Transverse colon (tissue), 4 donors: ENCODE results near the gene PHF5A. TPM values are rescaled to one million over a fixed set of nuclear protein-coding genes. Genes with fewer than 3 reads are reported as not detected.

Source experiments
- DNase-seq: peaks from one replicate; pipeline ENCODE4 v3.0.0-alpha.2; 2019
- H3K27ac ChIP-seq, 4 donors: fragments of 200-600 bp; sonication (generic); 2 replicates each; pipeline ENCODE4 v1.5.1; 2016 to 2018; ENCODE audit warnings: inconsistent platforms in 4 of 4
- H3K27me3 ChIP-seq: fragments of 200-600 bp; sonication (generic); 2 replicates; pipeline ENCODE4 v1.5.1; 2017; ENCODE audit warnings: inconsistent platforms
- H3K36me3 ChIP-seq, 4 donors: fragments of 200-600 bp; sonication (generic); 2 replicates each; pipeline ENCODE4 v1.5.1; 2017 to 2019; ENCODE audit warnings: inconsistent platforms in 4 of 4
- H3K4me1 ChIP-seq, 4 donors: fragments of 200-600 bp; sonication (generic); 2 replicates each; pipeline ENCODE4 v1.5.1; 2017 to 2020; ENCODE audit warnings: inconsistent platforms in 4 of 4
- H3K4me3 ChIP-seq, 4 donors: fragments of 200-600 bp; sonication (generic); 1 replicate in 1 of 4; 2 replicates in 3 of 4; pipeline versions ENCODE4 v1.5.1 to v1.6.1; 2017 to 2019; ENCODE audit warnings: inconsistent platforms in 4 of 4
- H3K9me3 ChIP-seq, 2 donors: fragments of 200-600 bp; sonication (generic); 2 replicates each; pipeline ENCODE4 v1.5.1; 2017 to 2019; ENCODE audit warnings: inconsistent platforms in 2 of 2
- EP300 ChIP-seq: sonication (generic); formaldehyde crosslinking; IDR thresholded peaks from one replicate; pipeline ENCODE4 v1.6.1; 2017; ENCODE audit warnings: antibody characterized with exemption, low read depth
- POLR2A ChIP-seq: fragments of 450-650 bp; IDR thresholded peaks from one replicate; pipeline ENCODE4 v1.6.1; 2016; ENCODE audit warnings: antibody characterized with exemption, mild to moderate bottlenecking, moderate library complexity
- POLR2AphosphoS5 ChIP-seq, 3 donors: sonication (generic); formaldehyde crosslinking; IDR thresholded peaks; one replicate each; pipeline ENCODE4 v1.6.1; 2016; ENCODE audit warnings: antibody characterized with exemption in 3 of 3
- WGBS, 2 donors: methylation state at CpG; one replicate each; pipeline ENCODE4 v1.1.5; 2018; ENCODE audit warnings: low coverage in 1 of 2; 5-methylcytosine and 5-hydroxymethylcytosine counted together
- in situ Hi-C, 4 donors: fragments of 200-750 bp; cut with MboI; loops; one replicate each; pipeline versions ENCODE4 v1.15.0 to v1.15.1; 2017; ENCODE audit warnings: low sequenced_read_pairs in 3 of 4, low pct_ligation_motif_present in 1 of 4, low pct_unique_long_range_greater_than_20kb in 1 of 4
- intact Hi-C: fragments of 100-400 bp; cut with DNase I; formaldehyde crosslinking; loops from one replicate; pipeline ENCODE4 v1.15.1; 2023; ENCODE audit warnings: low total_unique reads
- total RNA-seq, 4 donors: library from RNA; depleted of rRNA; stranded (reverse); fragments of >200 nt; gene quantifications; one replicate each; pipeline ENCODE4 v1.1.0, GENCODE V29; 2016
- TF ChIP-seq, protein P1 (sequence below), 5 experiments: fragments of 200-600 bp in 3 of 5; fragments of 450-650 bp in 2 of 5; sonication (generic) in 3 of 5; IDR thresholded peaks; 1 replicate in 2 of 5; 2 replicates in 3 of 5; pipeline ENCODE4 v1.5.1; 2016 to 2017; ENCODE audit warnings: antibody characterized with exemption in 5 of 5, inconsistent platforms in 3 of 5, mild to moderate bottlenecking in 2 of 5, moderate library complexity in 1 of 5

Gene PHF5A
- total RNA-seq, 4 donors from 2014 or later: 3.0 to 33.9 (median 25.0) TPM

DNA sequence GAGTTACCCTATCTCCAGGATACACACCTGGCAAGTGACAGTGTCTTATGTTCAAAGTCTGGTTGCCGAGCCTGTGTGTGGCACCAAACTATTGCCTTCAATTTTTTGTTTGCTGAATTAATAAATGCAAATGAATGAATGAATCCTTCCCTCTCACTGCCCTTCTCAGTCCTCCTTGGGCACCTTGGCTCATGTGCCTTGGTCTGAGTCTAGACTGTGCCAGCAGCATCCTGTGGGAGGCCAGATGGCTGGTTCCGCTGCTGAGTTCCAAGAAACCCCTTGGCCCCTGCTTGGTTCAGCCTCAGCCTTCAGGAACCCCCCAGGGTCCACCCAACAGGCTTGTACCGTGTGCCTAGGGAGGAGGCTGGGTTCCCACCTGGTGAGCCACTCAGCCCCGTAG is 52.9 kb downstream of the PHF5A start:
- no peak for TF ChIP-seq EP300
- TF ChIP-seq POLR2A: no peak
- no peak for TF ChIP-seq POLR2AphosphoS5 (IDR thresholded peaks at IDR 0.05)
- TF ChIP-seq, protein P1, sequence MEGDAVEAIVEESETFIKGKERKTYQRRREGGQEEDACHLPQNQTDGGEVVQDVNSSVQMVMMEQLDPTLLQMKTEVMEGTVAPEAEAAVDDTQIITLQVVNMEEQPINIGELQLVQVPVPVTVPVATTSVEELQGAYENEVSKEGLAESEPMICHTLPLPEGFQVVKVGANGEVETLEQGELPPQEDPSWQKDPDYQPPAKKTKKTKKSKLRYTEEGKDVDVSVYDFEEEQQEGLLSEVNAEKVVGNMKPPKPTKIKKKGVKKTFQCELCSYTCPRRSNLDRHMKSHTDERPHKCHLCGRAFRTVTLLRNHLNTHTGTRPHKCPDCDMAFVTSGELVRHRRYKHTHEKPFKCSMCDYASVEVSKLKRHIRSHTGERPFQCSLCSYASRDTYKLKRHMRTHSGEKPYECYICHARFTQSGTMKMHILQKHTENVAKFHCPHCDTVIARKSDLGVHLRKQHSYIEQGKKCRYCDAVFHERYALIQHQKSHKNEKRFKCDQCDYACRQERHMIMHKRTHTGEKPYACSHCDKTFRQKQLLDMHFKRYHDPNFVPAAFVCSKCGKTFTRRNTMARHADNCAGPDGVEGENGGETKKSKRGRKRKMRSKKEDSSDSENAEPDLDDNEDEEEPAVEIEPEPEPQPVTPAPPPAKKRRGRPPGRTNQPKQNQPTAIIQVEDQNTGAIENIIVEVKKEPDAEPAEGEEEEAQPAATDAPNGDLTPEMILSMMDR (IDR thresholded peaks at IDR 0.05): no peak
- 75% methylated on average over 4 of the region's 4 CpGs; no CpG with 5 or more reads in 1 of the 2 donors for WGBS, 2 donors
- DNase-seq: no peak
- peaks cover 51 to 65% (median 61%) of the 10 kb centered on the region in 4 donors for H3K4me1 ChIP-seq
- H3K9me3 ChIP-seq: no peaks in the 10 kb centered on the region
- peak overlapping the region; percentile 97 to 99 (median 99) for H3K27ac ChIP-seq
- in situ Hi-C loops: no loop called here
- no peaks in the 10 kb centered on the region for H3K36me3 ChIP-seq
- H3K27me3 ChIP-seq: no peaks in the 10 kb centered on the region
- H3K4me3 ChIP-seq: no peak overlapping the region
- intact Hi-C loops: no loop called here

DNA sequence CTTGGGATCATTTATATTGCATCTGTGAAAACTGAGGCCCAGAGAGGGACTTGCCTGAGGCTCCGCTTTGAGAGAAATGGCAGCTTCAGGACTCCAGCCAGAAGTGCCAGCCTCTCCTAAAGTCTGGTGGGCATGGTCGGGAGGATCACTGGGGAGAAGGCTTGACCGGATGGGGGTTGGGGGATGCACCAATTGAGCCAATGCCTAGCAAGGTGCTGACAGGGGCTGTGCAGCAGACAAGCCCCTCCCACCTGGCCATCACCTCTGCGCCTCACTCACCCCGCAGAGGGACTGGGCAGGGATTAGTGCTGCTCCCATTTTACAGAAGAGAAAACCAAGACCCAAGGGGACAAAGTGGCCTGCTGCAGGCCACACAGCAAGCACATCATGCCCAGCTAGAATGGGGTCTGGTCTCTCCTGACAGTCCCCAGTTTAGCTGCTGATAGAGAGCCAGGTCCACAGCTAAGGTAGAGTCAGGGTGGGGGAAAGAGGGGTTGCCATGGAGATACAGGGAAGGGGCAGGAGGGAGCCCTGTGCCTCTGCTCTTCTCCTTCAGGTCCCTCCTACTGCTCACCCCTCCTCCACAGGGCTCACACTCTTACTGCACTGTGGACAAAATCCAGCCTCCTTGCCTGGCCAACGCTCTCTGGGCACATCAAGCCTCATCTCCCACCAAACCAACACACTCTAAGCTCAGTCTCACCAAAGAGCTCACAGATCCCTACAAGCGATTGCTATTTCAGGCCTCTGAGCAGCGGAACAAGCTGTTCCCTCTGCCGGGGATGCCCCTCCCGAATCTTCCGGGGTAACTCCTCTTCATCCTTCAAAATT is 57.3 kb downstream of the PHF5A start:
- DNase-seq: no peak
- Histone ChIP-seq H3K4me1 (peaks cover 32 to 42% (median 41%) of the 10 kb centered on the region in 4 donors), H3K4me3 (no peak overlapping the region), H3K27me3 (no peaks in the 10 kb centered on the region), H3K9me3 (no peaks in the 10 kb centered on the region), H3K36me3 (no peaks in the 10 kb centered on the region), H3K27ac (peak overlapping the region; percentile 97 to 99 (median 99))
- intact Hi-C loops: no loop called here
- WGBS, 2 donors: 87 to 90% methylated on average over 2 to 11 of the region's 11 CpGs
- in situ Hi-C loops: no loop called here
- peak; percentile 80 for TF ChIP-seq EP300
- peak in 2 of 3 donors; percentile 59 to 79 for TF ChIP-seq POLR2AphosphoS5 (IDR thresholded peaks at IDR 0.05)
- peak; percentile 18 for TF ChIP-seq POLR2A
- TF ChIP-seq, protein P1 (IDR thresholded peaks at IDR 0.05): no peak

DNA sequence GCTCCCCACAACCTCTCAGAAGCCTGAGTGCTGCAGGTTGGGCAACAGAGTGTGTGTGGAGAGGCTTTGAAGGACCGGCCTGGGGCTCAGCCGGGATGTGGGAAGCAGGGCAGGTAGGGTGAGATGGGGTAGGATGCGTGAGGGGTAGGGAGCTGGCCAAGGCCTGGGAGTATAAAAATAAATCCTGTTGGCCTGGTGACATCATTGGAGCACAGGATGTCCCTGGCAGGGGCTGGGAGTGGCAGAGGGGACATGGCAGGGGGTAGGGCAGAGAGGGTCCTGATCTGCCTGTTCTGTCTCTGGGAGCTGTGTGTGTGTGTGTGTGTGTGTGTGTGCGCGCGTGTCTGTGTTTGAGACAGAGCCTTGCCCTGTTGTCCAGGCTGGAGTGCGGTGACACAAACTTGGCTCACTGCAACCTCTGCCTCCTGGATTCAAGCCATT is 58.2 kb downstream of the PHF5A start:
- intact Hi-C loops: no loop called here
- TF ChIP-seq, protein P1 (IDR thresholded peaks at IDR 0.05): no peak
- TF ChIP-seq EP300 (peak; percentile 87), POLR2A (no peak), POLR2AphosphoS5 (IDR thresholded peaks at IDR 0.05) (peak; percentile 7 to 53 (median 23))

More for the DNA sequence above, 58.2 kb downstream of the PHF5A start:
- H3K9me3 ChIP-seq: no peaks in the 10 kb centered on the region
- no peak overlapping the region for H3K4me3 ChIP-seq
- no peak for DNase-seq
- no peaks in the 10 kb centered on the region for H3K36me3 ChIP-seq
- in situ Hi-C loops: no loop called here
- no peaks in the 10 kb centered on the region for H3K27me3 ChIP-seq
- WGBS, 2 donors: 77% methylated on average over 7 of the region's 7 CpGs; no CpG with 5 or more reads in 1 of the 2 donors
- peak overlapping the region; percentile 97 to 99 (median 99) for H3K27ac ChIP-seq
- peaks cover 28 to 36% (median 35%) of the 10 kb centered on the region in 4 donors for H3K4me1 ChIP-seq

Other genes starting within 250 kb of the PHF5A start
- 10 to 100 TPM in 1 of 4 donors, 1 to 10 TPM in 3; 3.0 to 20.6 (median 5.3) TPM for gene CHADL, start 227.8 kb downstream of the PHF5A start, total RNA-seq
- 10 to 100 TPM; 21.3 to 28.1 (median 26.2) TPM for gene RANGAP1, start 182.5 kb downstream of the PHF5A start, total RNA-seq
- gene ZC3H7B, start 167.2 kb downstream of the PHF5A start, total RNA-seq: 10 to 100 TPM; 29.5 to 43.6 (median 35.7) TPM
- 10 to 100 TPM; 22.9 to 47.9 (median 34.0) TPM for gene TEF, start 86.8 kb downstream of the PHF5A start, total RNA-seq
- gene TOB2, start 21.9 kb downstream of the PHF5A start, total RNA-seq: 10 to 100 TPM; 22.7 to 64.0 (median 49.7) TPM
- 100 to 1,000 TPM; 164 to 351 (median 255) TPM for gene ACO2, start 425 bp upstream of the PHF5A start, total RNA-seq
- 1 to 10 TPM; 5.6 to 8.4 (median 7.0) TPM for gene POLR3H, start 75.8 kb upstream of the PHF5A start, total RNA-seq
- gene CSDC2, start 92.3 kb upstream of the PHF5A start, total RNA-seq: 1 to 10 TPM; 1.2 to 7.1 (median 2.8) TPM
- gene PMM1, start 121.1 kb upstream of the PHF5A start, total RNA-seq: 100 to 1,000 TPM; 104 to 262 (median 128) TPM
- gene DESI1, start 152.4 kb upstream of the PHF5A start, total RNA-seq: 10 to 100 TPM; 13.5 to 27.6 (median 16.8) TPM
- 100 to 1,000 TPM in 3 of 4 donors, 10 to 100 TPM in 1; 56.5 to 145 (median 126) TPM for gene XRCC6, start 152.6 kb upstream of the PHF5A start, total RNA-seq
- 10 to 100 TPM; 32.9 to 89.4 (median 58.9) TPM for gene SNU13, start 220.2 kb upstream of the PHF5A start, total RNA-seq
- 10 to 100 TPM in 1 of 4 donors, 1 to 10 TPM in 1, not detected in 2; 1.1 to 20.5 TPM for gene MEI1, start 230.8 kb upstream of the PHF5A start, total RNA-seq